ENCODE data around the gene OIT3.
"Not testable (repeated sequence)": the region's sequence is repeated elsewhere in the genome, so short reads cannot be mapped to it uniquely, and the experiment has no call there.

Gene OIT3

GRCh38 chr10:72898616-72899015, 5.1 kb downstream of the OIT3 start:
- no peak for TF ChIP-seq CTCF (IDR thresholded peaks at IDR 0.05)
- no peak overlapping the region for H3K4me3 ChIP-seq
- no peak overlapping the region for H3K27ac ChIP-seq
- no peak for DNase-seq (ENCODE audit: low spot score)

DNA sequence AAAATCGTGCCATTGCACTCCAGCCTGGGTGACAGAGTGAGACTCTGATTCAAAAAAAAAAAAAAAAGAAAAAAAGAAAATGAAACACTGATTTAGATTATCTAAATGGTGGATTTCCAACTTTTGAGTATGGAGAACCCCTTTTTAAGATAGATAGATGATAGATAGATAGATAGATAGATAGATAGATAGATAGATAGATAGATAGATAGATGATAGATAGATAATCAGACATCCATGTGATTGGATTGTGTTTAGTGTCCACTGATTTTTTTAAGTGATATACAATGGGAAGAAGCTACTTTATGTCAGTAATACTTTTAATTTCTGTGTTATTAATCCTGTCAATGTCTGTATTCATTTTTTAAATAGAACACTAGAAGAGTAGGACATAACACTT, 6.0 kb downstream of the OIT3 start:
- DNase-seq (ENCODE audit: low spot score): no peak

DNA sequence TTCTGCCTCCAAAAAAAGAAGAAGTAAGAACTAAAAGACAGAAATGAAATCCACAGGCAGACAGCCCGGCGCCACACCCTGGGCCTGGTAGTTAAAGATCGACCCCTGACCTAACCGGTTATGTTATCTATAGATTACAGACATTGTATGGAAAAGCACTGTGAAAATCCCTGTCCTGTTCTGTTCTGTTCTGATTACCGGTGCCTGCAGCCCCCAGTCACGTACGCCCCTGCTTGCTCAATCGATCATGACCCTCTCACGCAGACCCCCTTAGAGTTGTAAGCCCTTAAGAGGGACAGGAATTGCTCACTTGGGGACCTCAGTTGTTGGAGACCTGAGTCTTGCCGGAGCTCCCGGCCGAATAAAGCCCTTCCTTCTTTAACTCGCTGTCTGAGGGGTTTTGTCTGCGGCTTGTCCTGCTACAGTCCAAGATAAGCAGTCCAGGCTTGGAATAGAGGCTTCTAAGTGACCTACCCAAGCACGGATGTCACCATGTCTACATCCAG, 10.5 kb downstream of the OIT3 start:
- H3K27ac ChIP-seq; DNase-seq (ENCODE audit: low spot score); H3K4me3 ChIP-seq: not testable (repeated sequence)

More for the DNA sequence above, 6.0 kb downstream of the OIT3 start:
- TF ChIP-seq CTCF (IDR thresholded peaks at IDR 0.05): no peak
- no peak overlapping the region for H3K27ac ChIP-seq
- no peak overlapping the region for H3K4me3 ChIP-seq

GRCh38 chr10:72904806-72905205, 11.3 kb downstream of the OIT3 start:
- H3K4me3 ChIP-seq: no peak overlapping the region
- DNase-seq (ENCODE audit: low spot score): no peak
- no peak for TF ChIP-seq CTCF (IDR thresholded peaks at IDR 0.05)
- no peak overlapping the region for H3K27ac ChIP-seq

DNA sequence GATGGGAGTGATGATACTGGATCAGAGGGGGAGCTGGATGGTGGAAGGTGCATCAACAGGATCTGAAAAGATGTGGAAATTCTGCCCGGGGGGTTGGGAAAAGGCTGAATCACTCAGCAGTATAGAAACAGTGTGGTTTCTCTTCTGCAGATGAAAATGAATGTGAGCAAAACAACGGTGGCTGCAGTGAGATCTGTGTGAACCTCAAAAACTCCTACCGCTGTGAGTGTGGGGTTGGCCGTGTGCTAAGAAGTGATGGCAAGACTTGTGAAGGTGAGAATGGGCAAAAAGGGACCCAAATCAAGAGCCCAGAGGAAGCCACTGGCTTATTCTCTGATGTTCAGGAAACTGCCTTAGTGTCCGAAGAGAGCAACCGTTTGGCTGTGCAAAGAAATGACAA, 12.9 kb downstream of the OIT3 start:
- DNase-seq (ENCODE audit: low spot score): no peak
- TF ChIP-seq CTCF (IDR thresholded peaks at IDR 0.05): no peak
- Histone ChIP-seq H3K27ac (no peak overlapping the region), H3K4me3 (no peak overlapping the region)

DNA sequence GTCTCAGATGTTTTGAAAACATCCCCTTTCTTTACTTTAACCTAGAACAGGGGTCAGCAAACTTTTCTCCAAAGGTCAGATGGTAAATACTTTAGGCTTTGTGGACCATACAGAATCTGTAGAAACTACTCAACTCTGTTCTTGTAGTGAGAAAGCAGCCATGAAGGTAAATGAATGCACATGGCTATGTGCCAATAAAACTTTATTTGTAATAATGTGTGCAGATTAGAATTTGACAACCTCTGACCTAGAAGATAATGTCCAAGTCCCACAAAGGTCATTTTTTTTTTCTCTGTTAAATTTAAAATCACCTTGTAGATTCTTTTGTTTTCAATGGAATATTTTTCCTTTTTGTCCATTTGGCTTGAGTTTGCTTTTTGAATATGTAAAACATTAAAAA, 17.2 kb downstream of the OIT3 start:
- H3K27ac ChIP-seq: no peak overlapping the region
- no peak for DNase-seq (ENCODE audit: low spot score)
- TF ChIP-seq CTCF (IDR thresholded peaks at IDR 0.05): no peak
- no peak overlapping the region for H3K4me3 ChIP-seq

DNA sequence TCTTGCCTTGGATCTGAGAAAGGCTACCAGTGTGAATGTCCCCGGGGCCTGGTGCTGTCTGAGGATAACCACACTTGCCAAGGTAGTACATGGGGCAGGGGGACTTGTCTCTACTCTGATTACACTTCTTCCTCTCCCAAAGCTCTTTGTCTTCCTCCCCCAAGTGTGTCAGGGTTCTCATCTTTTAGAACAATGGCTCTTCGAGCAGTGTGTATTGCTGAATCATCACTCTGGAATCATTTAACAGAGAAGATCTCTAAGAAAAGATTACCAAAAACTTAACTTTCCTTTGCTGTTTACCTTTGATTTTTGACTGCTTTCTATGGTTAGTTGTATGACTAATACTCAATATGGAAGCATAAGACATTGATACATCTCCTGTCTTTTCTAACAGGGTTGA, 18.2 kb downstream of the OIT3 start:
- no peak for TF ChIP-seq CTCF (IDR thresholded peaks at IDR 0.05)
- no peak for DNase-seq (ENCODE audit: low spot score)
- no peak overlapping the region for H3K4me3 ChIP-seq
- no peak overlapping the region for H3K27ac ChIP-seq

- no peak for TF ChIP-seq CTCF (IDR thresholded peaks at IDR 0.05)
- Histone ChIP-seq H3K27ac (no peak overlapping the region), H3K4me3 (no peak overlapping the region)
- no peak for DNase-seq (ENCODE audit: low spot score)
Measured at GRCh38 chr10:72912736-72913135, 19.2 kb downstream of the OIT3 start.

Measured in coronary artery (tissue), 2 donors.